Measurements from ENCODE around the gene PIH1D2.
"Not testable (repeated sequence)": the region's sequence is repeated elsewhere in the genome, so short reads cannot be mapped to it uniquely, and the experiment has no call there.

Gene PIH1D2

DNA sequence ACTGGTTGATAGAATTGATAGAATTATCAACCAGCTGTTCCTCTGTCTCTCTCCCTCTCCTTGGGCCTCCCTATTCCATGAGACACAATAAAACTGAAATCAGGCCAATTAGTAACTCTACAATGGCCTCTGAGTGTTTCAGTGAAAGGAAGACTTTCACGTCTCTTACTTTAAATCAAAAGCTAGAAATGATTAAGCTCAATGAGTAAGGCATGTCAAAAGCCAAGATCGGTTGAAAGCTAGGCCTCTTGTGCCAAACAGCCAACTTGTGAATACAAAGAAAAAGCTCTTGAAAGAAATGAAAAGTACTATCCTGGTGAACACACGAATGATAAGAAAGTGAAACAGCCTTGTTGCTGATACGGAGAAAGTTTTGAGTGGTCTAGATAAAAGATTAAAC is 16.6 kb downstream of the PIH1D2 start:
- no peak overlapping the region for H3K4me3 ChIP-seq (ENCODE audit: low read length)
- no peak for DNase-seq (ENCODE audit: low read depth)
- no peak for TF ChIP-seq CTCF (conservative IDR thresholded peaks at IDR 0.05; ENCODE audit: low read depth, low read length)

- DNase-seq (ENCODE audit: low read depth): no peak
- TF ChIP-seq CTCF (conservative IDR thresholded peaks at IDR 0.05; ENCODE audit: low read depth, low read length): no peak
- no peak overlapping the region for H3K4me3 ChIP-seq (ENCODE audit: low read length)
These were observed 22.0 kb downstream of the PIH1D2 start for GRCh38 chr11:112051768-112052167.

- no peak overlapping the region for H3K4me3 ChIP-seq (ENCODE audit: low read length)
- no peak for TF ChIP-seq CTCF (conservative IDR thresholded peaks at IDR 0.05; ENCODE audit: low read depth, low read length)
- DNase-seq (ENCODE audit: low read depth): no peak
These were observed 23.1 kb downstream of the PIH1D2 start for GRCh38 chr11:112050721-112051120.

GRCh38 chr11:112049777-112050176 is 24.0 kb downstream of the PIH1D2 start:
- no peak overlapping the region for H3K4me3 ChIP-seq (ENCODE audit: low read length)
- TF ChIP-seq CTCF (conservative IDR thresholded peaks at IDR 0.05; ENCODE audit: low read depth, low read length): no peak

GRCh38 chr11:112048256-112048655 is 25.6 kb downstream of the PIH1D2 start:
- not testable (repeated sequence) for DNase-seq (ENCODE audit: low read depth)

More at GRCh38 chr11:112049777-112050176, 24.0 kb downstream of the PIH1D2 start:
- no peak for DNase-seq (ENCODE audit: low read depth)

DNA sequence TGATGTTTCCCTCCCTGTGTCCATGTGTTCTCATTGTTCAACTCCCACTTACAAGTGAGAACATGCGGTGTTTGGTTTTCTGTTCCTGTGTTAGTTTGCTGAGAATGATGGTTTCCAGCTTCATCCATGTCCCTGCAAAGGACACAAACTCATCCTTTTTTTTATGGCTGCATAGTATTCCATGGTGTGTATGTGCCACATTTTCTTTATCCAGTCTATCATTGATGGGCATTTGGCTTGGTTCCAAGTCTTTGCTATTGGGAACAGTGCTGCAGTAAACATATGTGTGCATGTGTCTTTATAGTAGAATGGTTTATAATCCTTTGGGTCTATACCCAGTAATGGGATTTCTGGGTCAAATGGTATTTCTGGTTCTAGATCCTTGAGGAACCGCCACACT is 27.2 kb downstream of the PIH1D2 start:
- H3K4me3 ChIP-seq (ENCODE audit: low read length): not testable (repeated sequence)

More at GRCh38 chr11:112048256-112048655, 25.6 kb downstream of the PIH1D2 start:
- H3K4me3 ChIP-seq (ENCODE audit: low read length): not testable (repeated sequence)

DNA sequence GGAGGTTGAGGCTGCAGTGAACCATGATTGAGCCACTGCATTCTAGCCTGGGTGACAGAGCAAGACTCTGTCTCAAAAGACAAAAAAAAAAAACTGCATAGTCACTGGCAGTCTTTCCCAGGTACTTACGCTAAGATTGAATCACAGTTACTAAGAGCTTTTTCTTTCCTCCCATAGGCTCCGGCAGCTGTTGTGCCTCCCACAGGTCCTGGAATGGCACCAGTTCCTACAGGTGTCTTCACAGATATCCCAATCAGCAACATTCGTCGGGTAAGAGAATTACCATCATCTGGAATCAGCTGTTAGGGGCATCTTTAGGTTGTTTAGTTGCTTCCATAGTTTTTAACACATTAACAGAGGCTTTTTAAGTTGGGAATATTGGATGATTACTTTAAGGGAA is 28.9 kb downstream of the PIH1D2 start:
- H3K4me3 ChIP-seq (ENCODE audit: low read length): no peak overlapping the region
- no peak for DNase-seq (ENCODE audit: low read depth)
- TF ChIP-seq CTCF (conservative IDR thresholded peaks at IDR 0.05; ENCODE audit: low read depth, low read length): no peak

More for the DNA sequence above, 27.2 kb downstream of the PIH1D2 start:
- not testable (repeated sequence) for DNase-seq (ENCODE audit: low read depth)

DNA sequence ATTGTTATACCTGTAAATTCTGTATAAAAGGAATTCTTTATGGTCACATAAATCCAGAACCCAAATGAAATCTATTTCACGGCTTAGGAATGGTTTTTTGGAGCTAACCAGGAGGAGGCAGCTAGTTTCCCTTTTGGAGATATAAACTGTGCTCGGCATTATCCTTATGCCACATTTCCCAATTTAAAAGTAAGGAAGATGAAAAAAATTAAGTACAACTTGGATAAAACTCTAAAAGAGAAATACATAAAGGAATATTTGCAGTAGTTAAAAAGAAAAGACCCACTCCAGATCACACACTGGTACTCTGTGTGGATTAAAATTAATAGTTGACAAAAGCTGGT is 30.9 kb downstream of the PIH1D2 start:
- no peak overlapping the region for H3K4me3 ChIP-seq (ENCODE audit: low read length)
- TF ChIP-seq CTCF (conservative IDR thresholded peaks at IDR 0.05; ENCODE audit: low read depth, low read length): no peak
- no peak for DNase-seq (ENCODE audit: low read depth)
